Ovary (tissue), 3 donors: Measurements from ENCODE around the gene GALNT15.

Source experiments
- CTCF ChIP-seq, 3 donors: fragments of 450-650 bp in 2 of 3; fragments of 200-600 bp in 1 of 3; IDR thresholded peaks; one replicate each; pipeline versions ENCODE4 v1.5.1 to v1.8.0; 2016 to 2022; ENCODE audit warnings: antibody characterized with exemption in 3 of 3, mild to moderate bottlenecking in 1 of 3
- EP300 ChIP-seq: sonication (generic); formaldehyde crosslinking; IDR thresholded peaks from one replicate; pipeline ENCODE4 v1.6.1; 2017; ENCODE audit warnings: antibody characterized with exemption
- POLR2A ChIP-seq: fragments of 450-650 bp; IDR thresholded peaks from one replicate; pipeline ENCODE4 v1.6.1; 2017; ENCODE audit warnings: antibody characterized with exemption, mild to moderate bottlenecking, moderate library complexity
- donor health status: DM: no; HTN: no; CAD: no.

- TF ChIP-seq CTCF (IDR thresholded peaks at IDR 0.05), result no peak
- TF ChIP-seq POLR2A, result no peak
- no peak for TF ChIP-seq EP300
These were observed 4.8 kb downstream of the GALNT15 start for GRCh38 chr3:16179261-16179660.
